Measurements from ENCODE around the gene DLG2. TPM values are rescaled to one million over a fixed set of nuclear protein-coding genes. Genes with fewer than 3 reads are reported as not detected.
A peak's percentile ranks its signal among the peaks of the same experiment; 100 is the strongest.

Gene DLG2
- total and polyA plus RNA-seq, 4 donors, result 0.30 to 5.5 (median 0.68) TPM

DNA sequence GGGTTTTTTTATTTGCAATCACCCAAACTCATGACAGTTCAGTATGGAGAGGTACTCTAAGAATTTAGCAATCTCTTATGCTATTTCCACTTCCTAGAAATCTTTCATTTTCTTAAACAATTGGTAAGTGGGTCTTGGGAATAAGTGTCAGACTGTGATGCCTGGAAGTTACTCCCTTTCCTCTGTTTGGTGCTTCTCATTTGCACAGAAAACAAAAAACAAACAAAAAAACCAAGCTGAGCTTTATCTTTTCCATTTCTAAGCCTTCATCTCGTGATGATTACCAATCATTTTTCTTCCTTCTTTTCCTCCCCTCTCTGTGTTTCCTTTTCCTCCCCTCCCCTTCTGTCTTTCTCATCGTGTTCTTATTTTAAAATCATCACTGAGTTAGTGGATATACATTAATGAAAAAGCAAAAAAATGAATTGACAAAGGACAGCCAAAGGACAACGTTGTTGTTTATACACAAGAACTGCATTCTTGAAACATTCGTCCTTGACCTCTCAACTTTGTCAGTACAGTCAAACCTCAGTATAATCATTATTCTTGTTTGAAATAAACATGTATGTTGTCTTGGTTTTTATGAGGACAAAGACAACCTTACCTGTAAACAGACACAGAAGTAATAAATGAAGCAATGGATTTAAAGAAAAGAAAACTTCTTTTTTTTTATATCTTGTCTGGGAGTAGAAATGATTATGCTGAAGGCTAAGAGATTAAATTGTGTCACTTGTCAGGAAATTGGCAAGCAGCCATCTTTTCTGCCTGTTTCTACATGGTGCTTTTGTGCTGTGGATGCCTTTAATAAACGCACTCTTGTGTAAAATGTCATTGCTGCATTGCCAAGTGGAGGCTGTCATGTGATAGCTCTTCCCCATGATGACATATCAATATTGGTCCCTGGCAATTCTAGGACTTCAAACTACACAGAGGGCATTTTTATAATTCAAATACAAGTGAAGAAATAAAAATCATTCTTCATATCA, 1537.8 kb downstream of the DLG2 start:
- H3K9me3 ChIP-seq (ENCODE audit: control insufficient read depth in 4 of 4, low read length in 3 of 4), result no peaks in the 10 kb centered on the region
- no peaks in the 10 kb centered on the region for H3K36me3 ChIP-seq (ENCODE audit: control insufficient read depth in 4 of 4, insufficient read depth in 3 of 4, low read depth in 1 of 4, low read length in 3 of 4)
- WGBS, result 37% methylated on average over 5 of the region's 5 CpGs
- H3K27ac ChIP-seq (ENCODE audit: low read depth in 1 of 2, low read length in 2 of 2), result no peak overlapping the region
- no peak overlapping the region for H3K4me3 ChIP-seq (ENCODE audit: low read depth in 1 of 3, low read length in 3 of 3)
- no peaks in the 10 kb centered on the region for H3K27me3 ChIP-seq (ENCODE audit: control insufficient read depth in 4 of 4, insufficient read depth in 4 of 4, low read length in 3 of 4)
- peak; percentile 59 for TF ChIP-seq NR2F2 (IDR thresholded peaks at IDR 0.05)
- TF ChIP-seq HNF4G (IDR thresholded peaks at IDR 0.05), result no peak
- TF ChIP-seq RXRA (IDR thresholded peaks at IDR 0.05), result no peak
- TF ChIP-seq RAD21 (IDR thresholded peaks at IDR 0.05), result peak; percentile 6 to 42
- TF ChIP-seq, protein P1, sequence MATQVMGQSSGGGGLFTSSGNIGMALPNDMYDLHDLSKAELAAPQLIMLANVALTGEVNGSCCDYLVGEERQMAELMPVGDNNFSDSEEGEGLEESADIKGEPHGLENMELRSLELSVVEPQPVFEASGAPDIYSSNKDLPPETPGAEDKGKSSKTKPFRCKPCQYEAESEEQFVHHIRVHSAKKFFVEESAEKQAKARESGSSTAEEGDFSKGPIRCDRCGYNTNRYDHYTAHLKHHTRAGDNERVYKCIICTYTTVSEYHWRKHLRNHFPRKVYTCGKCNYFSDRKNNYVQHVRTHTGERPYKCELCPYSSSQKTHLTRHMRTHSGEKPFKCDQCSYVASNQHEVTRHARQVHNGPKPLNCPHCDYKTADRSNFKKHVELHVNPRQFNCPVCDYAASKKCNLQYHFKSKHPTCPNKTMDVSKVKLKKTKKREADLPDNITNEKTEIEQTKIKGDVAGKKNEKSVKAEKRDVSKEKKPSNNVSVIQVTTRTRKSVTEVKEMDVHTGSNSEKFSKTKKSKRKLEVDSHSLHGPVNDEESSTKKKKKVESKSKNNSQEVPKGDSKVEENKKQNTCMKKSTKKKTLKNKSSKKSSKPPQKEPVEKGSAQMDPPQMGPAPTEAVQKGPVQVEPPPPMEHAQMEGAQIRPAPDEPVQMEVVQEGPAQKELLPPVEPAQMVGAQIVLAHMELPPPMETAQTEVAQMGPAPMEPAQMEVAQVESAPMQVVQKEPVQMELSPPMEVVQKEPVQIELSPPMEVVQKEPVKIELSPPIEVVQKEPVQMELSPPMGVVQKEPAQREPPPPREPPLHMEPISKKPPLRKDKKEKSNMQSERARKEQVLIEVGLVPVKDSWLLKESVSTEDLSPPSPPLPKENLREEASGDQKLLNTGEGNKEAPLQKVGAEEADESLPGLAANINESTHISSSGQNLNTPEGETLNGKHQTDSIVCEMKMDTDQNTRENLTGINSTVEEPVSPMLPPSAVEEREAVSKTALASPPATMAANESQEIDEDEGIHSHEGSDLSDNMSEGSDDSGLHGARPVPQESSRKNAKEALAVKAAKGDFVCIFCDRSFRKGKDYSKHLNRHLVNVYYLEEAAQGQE (IDR thresholded peaks at IDR 0.05), result no peak
- no peak for TF ChIP-seq SP1 (IDR thresholded peaks at IDR 0.05)
- no peak for TF ChIP-seq FOXA2 (IDR thresholded peaks at IDR 0.05)
- TF ChIP-seq, protein P2, sequence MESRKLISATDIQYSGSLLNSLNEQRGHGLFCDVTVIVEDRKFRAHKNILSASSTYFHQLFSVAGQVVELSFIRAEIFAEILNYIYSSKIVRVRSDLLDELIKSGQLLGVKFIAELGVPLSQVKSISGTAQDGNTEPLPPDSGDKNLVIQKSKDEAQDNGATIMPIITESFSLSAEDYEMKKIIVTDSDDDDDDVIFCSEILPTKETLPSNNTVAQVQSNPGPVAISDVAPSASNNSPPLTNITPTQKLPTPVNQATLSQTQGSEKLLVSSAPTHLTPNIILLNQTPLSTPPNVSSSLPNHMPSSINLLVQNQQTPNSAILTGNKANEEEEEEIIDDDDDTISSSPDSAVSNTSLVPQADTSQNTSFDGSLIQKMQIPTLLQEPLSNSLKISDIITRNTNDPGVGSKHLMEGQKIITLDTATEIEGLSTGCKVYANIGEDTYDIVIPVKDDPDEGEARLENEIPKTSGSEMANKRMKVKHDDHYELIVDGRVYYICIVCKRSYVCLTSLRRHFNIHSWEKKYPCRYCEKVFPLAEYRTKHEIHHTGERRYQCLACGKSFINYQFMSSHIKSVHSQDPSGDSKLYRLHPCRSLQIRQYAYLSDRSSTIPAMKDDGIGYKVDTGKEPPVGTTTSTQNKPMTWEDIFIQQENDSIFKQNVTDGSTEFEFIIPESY (IDR thresholded peaks at IDR 0.05), result no peak
- TF ChIP-seq, protein P3, sequence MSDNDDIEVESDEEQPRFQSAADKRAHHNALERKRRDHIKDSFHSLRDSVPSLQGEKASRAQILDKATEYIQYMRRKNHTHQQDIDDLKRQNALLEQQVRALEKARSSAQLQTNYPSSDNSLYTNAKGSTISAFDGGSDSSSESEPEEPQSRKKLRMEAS (IDR thresholded peaks at IDR 0.05), result no peak
- no peak for TF ChIP-seq EGR1 (IDR thresholded peaks at IDR 0.05; ENCODE audit: low read depth in 2 of 2)
- TF ChIP-seq HNF4A (conservative IDR thresholded peaks at IDR 0.05), result peak in 1 of 2 donors; percentile 6
- TF ChIP-seq, protein P4, sequence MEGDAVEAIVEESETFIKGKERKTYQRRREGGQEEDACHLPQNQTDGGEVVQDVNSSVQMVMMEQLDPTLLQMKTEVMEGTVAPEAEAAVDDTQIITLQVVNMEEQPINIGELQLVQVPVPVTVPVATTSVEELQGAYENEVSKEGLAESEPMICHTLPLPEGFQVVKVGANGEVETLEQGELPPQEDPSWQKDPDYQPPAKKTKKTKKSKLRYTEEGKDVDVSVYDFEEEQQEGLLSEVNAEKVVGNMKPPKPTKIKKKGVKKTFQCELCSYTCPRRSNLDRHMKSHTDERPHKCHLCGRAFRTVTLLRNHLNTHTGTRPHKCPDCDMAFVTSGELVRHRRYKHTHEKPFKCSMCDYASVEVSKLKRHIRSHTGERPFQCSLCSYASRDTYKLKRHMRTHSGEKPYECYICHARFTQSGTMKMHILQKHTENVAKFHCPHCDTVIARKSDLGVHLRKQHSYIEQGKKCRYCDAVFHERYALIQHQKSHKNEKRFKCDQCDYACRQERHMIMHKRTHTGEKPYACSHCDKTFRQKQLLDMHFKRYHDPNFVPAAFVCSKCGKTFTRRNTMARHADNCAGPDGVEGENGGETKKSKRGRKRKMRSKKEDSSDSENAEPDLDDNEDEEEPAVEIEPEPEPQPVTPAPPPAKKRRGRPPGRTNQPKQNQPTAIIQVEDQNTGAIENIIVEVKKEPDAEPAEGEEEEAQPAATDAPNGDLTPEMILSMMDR (IDR thresholded peaks at IDR 0.05; ENCODE audit: low read depth, low read length, missing input control), result no peak
- no peak for TF ChIP-seq JUND (IDR thresholded peaks at IDR 0.05)
- TF ChIP-seq YY1 (IDR thresholded peaks at IDR 0.05), result no peak
- TF ChIP-seq, protein P5, sequence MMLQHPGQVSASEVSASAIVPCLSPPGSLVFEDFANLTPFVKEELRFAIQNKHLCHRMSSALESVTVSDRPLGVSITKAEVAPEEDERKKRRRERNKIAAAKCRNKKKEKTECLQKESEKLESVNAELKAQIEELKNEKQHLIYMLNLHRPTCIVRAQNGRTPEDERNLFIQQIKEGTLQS (IDR thresholded peaks at IDR 0.05), result peak; percentile 16
- no peak for TF ChIP-seq TAF1 (conservative IDR thresholded peaks at IDR 0.05)
- TF ChIP-seq GABPA (IDR thresholded peaks at IDR 0.05 in 1 of 2, conservative IDR thresholded peaks at IDR 0.05 in 1 of 2), result no peak
- no peak overlapping the region for H3K9ac ChIP-seq (ENCODE audit: low read depth in 1 of 2, low read length in 2 of 2)
- H3K4me1 ChIP-seq (ENCODE audit: control insufficient read depth in 4 of 4, insufficient read depth in 4 of 4, low read length in 3 of 4), result peaks cover 1 to 15% (median 4%) of the 10 kb centered on the region in 4 donors
- no peak for DNase-seq (ENCODE audit: low spot score)
